Measurements from ENCODE around the gene ITFG1. TPM values are rescaled to one million over a fixed set of nuclear protein-coding genes. Genes with fewer than 3 reads are reported as not detected.

Gene ITFG1
- total and polyA plus RNA-seq, 2 of the 13 experiments (the other 11 are each of a cell fraction or from before 2014, with no cell fraction given): 74.5 to 150 TPM

DNA sequence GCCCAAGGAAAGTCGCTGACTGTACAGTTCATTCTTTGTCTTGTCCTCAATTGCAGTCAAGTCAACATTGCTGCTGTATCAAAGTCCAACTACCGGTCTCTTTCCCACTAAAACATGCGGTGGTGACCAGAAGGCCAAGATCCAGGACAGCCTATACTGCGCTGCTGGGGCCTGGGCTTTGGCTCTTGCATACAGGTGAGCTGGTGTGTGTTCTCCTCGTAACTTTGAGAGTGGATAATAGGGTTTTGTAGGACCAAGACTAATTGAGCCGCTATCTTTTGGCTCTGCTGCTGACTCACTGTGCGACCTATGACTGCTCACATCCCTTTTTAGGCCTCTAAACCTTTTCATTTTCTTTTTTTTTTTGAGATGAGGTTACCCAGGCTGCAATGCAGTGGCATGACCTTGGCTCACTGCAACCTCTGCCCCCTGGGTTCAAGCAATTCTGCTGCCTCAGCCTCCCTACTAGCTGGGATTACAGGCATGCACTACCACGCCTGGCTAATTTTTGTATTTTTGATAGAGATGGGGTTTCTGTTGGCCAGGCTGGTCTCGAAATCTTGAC is 38.9 kb upstream of the ITFG1 start (continued):
- TF ChIP-seq, protein P1, sequence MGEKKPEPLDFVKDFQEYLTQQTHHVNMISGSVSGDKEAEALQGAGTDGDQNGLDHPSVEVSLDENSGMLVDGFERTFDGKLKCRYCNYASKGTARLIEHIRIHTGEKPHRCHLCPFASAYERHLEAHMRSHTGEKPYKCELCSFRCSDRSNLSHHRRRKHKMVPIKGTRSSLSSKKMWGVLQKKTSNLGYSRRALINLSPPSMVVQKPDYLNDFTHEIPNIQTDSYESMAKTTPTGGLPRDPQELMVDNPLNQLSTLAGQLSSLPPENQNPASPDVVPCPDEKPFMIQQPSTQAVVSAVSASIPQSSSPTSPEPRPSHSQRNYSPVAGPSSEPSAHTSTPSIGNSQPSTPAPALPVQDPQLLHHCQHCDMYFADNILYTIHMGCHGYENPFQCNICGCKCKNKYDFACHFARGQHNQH (CRISPR knock-in tag; IDR thresholded peaks at IDR 0.05): peak; percentile 91
- peak; percentile 51; the same call in 1 of the 2 replicates for TF ChIP-seq TSC22D2 (CRISPR knock-in tag; IDR thresholded peaks at IDR 0.05; ENCODE audit: borderline replicate concordance)
- TF ChIP-seq ZSCAN9 (CRISPR knock-in tag; IDR thresholded peaks at IDR 0.05; ENCODE audit: borderline replicate concordance): peak; percentile 85
- no peak for TF ChIP-seq ZSCAN12 (CRISPR knock-in tag; IDR thresholded peaks at IDR 0.05)
- peak; percentile 65; the same call in 1 of the 3 replicates for TF ChIP-seq MXI1 (IDR thresholded peaks at IDR 0.05; ENCODE audit: borderline replicate concordance, low read depth, low read length)
- peak; percentile 46; the same call in 1 of the 2 replicates for TF ChIP-seq CHD4 (IDR thresholded peaks at IDR 0.05; ENCODE audit: borderline replicate concordance, low read length)
- TF ChIP-seq ZNF292 (CRISPR knock-in tag; IDR thresholded peaks at IDR 0.05; ENCODE audit: borderline replicate concordance, low read depth): peak; percentile 77
- TF ChIP-seq MAF1 (CRISPR knock-in tag; IDR thresholded peaks at IDR 0.05; ENCODE audit: borderline replicate concordance): 0 out of 2 replicates have a peak, but pooled peaks have one; percentile 16
- peak; percentile 78; the same call in 1 of the 2 replicates for TF ChIP-seq RFXAP (CRISPR knock-in tag; IDR thresholded peaks at IDR 0.05; ENCODE audit: borderline replicate concordance)
- TF ChIP-seq HMGA1 (CRISPR knock-in tag; conservative IDR thresholded peaks at IDR 0.05): no peak
- TF ChIP-seq MYNN (CRISPR knock-in tag; IDR thresholded peaks at IDR 0.05; ENCODE audit: low read depth): no peak
- TF ChIP-seq POGZ (CRISPR knock-in tag; IDR thresholded peaks at IDR 0.05): peak; percentile 95
- no peak for TF ChIP-seq ZFYVE20 (CRISPR knock-in tag; IDR thresholded peaks at IDR 0.05; ENCODE audit: borderline replicate concordance, low read depth)
- TF ChIP-seq SRF (IDR thresholded peaks at IDR 0.05; ENCODE audit: low read depth, low read length): 0 out of 2 replicates have a peak, but pooled peaks have one; percentile 6
- TF ChIP-seq FOXO1 (CRISPR knock-in tag; IDR thresholded peaks at IDR 0.05): peak; percentile 85
- no peak for TF ChIP-seq KLF15 (CRISPR knock-in tag; IDR thresholded peaks at IDR 0.05; ENCODE audit: borderline replicate concordance)
- TF ChIP-seq TARDBP (CRISPR knock-in tag; IDR thresholded peaks at IDR 0.05): peak; percentile 79
- TF ChIP-seq SALL2 (CRISPR knock-in tag; IDR thresholded peaks at IDR 0.05): peak; percentile 43; the same call in 1 of the 2 replicates
- TF ChIP-seq, protein P2, sequence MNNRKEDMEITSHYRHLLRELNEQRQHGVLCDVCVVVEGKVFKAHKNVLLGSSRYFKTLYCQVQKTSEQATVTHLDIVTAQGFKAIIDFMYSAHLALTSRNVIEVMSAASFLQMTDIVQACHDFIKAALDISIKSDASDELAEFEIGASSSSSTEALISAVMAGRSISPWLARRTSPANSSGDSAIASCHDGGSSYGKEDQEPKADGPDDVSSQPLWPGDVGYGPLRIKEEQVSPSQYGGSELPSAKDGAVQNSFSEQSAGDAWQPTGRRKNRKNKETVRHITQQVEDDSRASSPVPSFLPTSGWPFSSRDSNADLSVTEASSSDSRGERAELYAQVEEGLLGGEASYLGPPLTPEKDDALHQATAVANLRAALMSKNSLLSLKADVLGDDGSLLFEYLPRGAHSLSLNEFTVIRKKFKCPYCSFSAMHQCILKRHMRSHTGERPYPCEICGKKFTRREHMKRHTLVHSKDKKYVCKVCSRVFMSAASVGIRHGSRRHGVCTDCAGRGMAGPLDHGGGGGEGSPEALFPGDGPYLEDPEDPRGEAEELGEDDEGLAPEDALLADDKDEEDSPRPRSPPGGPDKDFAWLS (CRISPR knock-in tag; IDR thresholded peaks at IDR 0.05; ENCODE audit: borderline replicate concordance): no peak
- 0 out of 2 replicates have a peak, but pooled peaks have one; percentile 17 for TF ChIP-seq RBFOX2 (IDR thresholded peaks at IDR 0.05; ENCODE audit: low read depth, low read length)
- 0 out of 2 replicates have a peak, but pooled peaks have one; percentile 13 for TF ChIP-seq ZFP36L1 (CRISPR knock-in tag; IDR thresholded peaks at IDR 0.05)
- peak; percentile 76; the same call in 1 of the 2 replicates for TF ChIP-seq RXRA (CRISPR knock-in tag; IDR thresholded peaks at IDR 0.05)
- TF ChIP-seq ZNF350 (CRISPR knock-in tag; IDR thresholded peaks at IDR 0.05; ENCODE audit: borderline replicate concordance, low read depth): peak; percentile 72
- TF ChIP-seq PRDM15 (CRISPR knock-in tag; IDR thresholded peaks at IDR 0.05): peak; percentile 20; the same call in 1 of the 2 replicates

Measured in HepG2 (cell line).